HG03139 (cell line): Measurements from ENCODE around the gene LITAF.
"Not testable (repeated sequence)": the region's sequence is repeated elsewhere in the genome, so short reads cannot be mapped to it uniquely, and the experiment has no call there.

ENCODE experiments used
- ATAC-seq: cut with Tn5 transposase; IDR thresholded peaks from one replicate; pipeline ENCODE4 v1.9.1; 2021; ENCODE audit not compliant: unreplicated experiment

Gene LITAF

DNA sequence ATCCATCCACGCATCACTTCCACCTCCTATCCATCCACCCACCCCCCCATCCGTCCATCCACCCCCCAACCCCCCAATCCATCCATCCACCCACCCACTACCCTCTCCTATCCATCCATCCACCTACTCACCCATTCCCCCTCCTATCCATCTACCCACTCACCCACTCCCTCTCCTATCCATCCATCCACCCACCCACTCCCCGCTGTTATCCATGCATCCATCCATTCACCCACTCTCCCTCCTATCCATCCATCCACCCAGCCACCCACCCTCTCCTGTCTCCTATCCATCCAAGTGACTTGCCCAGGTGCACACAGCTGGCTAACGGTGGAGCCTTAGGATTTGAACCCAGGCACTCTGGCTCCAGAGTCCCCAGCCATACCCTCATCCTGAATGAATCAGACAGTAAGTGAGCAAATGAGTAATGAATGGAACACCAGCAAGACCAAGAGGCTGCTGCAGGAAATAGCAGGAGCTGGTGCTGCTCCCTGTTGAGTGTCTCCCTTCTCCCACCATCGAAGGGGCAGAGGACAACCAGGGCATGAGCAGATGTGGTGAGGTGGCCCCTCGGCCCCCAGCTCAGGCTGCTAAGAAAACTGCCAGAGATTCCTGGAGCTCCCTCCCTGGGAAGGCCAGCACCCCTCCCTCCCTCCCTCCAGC, 62.5 kb downstream of the LITAF start:
- no peak for ATAC-seq

DNA sequence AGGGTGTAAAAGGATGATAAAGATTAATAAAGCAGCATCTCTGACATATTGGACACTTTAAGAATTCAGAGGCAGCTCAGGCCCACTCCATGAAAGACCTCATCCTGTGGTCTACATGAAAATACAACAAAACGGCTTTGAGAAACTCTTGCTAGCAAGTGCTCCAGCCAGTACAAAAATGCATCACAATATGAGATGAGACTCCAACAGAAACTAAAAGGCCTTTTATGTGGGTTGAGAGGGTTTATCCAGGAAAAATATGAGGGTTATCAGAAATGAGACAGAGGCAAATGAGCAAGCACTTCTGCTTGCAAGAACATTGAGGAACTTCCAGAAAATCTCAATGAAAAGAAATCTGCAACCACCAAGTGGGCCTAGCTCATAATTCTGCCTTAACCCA, 65.7 kb downstream of the LITAF start:
- ATAC-seq, result no peak

DNA sequence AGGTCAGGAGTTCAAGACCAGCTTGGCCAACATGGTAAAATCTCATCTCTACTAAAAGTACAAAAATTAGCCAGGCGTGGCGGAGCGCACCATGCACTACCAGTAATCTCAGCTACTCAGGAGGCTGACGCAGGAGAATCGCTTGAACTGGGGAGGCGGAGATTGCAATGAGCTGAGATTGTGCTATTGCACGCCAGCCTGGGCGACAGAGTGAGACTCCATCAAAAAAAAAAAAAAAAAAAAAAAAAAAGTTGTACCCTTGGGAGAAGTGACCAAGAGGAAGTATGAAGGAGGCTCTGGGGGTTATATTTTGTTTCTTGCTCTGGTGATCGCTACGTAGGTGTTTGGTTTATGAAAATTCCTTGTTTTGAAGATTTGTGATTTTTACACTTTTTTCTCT, 66.3 kb downstream of the LITAF start:
- no peak for ATAC-seq

DNA sequence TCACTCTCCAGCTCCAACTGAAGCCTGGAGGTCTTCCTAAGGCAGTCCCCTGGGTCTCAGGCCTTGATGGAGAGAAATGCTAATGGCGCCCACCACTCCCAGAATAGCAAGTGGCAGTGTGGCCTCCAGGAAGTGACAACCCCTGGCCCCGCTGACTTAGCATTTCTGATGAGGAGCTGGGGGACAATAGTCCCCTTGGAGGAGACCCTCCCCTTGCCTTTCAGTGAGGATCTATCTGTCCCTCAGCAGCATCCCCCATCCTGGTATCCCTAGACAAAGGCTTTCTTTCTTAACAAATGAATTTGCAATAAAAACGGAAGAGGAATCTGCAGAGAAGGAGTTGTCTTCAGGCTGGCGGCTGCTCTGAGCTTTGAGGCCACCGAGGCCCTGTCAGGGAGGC, 68.8 kb downstream of the LITAF start:
- ATAC-seq, result no peak

DNA sequence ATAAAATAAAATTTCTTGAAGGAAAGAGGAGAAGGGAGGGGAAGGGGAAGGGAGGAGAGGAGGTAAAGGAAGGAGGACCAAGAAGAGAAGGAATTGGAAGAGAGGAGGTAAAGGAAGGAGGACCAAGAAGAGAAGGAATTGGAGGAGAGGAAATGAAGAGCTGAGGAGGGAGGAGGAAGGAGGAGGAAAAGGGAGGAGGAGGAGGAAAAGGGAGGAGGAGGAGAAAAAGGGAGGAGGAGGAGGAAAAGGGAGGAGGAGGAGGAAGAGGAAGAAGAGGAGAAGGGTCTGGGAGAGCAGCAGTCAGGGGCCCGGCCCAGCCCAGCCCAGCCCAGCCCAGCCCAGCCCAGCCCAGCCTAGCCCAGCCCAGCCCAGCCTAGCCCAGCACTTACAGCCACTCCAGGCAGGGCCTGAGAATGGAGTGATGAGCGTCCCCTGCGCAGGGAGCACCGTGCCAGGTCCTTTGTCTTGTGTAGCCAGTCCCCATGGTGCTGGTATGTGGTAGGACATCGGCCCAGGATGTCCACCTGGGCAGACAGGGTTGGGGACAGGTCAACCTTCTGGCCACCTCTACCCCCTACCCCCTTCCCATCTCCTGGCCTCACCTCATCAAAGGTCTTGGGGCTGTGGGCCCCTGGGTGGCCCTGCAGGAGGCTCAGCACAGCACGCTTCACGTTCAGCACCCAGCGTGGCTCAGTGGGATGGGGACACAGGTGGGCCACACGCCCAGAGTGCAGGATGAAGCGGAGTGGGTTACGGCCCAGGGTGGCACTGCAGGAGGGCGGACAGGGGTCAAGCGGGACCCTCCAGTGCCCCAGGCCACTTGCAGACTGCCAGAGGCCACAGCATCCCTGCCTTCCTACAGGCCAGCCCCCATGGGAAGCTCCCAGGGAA, 70.9 kb downstream of the LITAF start:
- no peak for ATAC-seq

DNA sequence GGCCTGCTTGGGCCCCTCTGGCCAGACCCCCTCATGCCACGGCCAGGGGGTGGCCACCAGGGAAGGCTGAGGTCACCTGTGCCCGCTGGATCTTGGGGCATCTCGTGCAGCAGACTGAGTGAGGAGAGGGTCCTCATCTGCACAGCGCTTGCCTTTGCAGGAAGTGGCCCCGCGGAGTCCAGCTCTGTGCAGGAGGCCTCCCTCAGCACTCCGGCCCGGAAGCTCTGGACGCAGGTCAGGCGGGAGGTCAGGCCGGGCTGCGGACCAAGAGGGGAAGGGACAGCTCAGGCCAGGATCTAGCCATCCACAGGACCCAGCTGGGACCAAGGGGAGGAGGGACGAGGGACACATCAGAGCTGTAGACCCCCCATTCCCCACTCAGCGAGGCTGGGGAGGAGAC, 72.4 kb downstream of the LITAF start:
- no peak for ATAC-seq

DNA sequence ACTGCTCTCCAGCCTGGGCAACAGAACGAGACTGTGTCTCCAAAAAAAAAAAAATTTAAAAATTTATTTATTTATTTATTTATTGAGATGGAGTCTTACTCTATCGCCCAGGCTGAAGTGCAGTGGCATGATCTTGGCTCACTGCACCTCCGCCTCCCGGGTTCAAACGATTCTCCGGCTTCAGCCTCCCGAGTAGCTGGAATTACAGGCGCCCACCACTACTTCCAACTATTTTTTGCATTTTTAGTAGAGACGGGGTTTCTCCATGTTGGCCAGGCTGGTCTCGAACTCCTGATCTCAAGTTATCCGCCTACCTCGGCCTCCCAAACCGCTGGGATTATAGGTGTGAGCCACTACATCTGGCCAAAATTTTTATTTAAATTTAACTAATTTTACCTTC, 73.4 kb downstream of the LITAF start:
- ATAC-seq, result not testable (repeated sequence)

DNA sequence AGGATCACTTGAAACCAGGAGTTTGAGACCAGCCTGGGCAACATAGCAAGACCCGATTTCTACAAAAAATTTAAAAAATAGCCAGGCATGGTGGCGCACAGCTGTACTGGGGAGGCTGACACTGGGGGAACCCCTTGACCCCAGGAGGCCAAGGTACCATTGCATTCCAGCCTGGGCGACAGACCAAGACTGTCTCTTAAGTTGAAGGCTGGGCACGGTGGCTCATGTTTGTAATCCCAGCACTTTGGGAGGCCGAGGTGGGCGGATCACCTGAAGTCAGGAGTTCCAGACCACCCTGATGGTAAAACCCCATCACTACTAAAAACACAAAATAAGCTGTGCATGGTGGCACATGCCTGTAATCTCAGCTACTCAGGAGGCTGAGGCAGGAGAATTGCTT, 74.9 kb downstream of the LITAF start:
- no peak for ATAC-seq

DNA sequence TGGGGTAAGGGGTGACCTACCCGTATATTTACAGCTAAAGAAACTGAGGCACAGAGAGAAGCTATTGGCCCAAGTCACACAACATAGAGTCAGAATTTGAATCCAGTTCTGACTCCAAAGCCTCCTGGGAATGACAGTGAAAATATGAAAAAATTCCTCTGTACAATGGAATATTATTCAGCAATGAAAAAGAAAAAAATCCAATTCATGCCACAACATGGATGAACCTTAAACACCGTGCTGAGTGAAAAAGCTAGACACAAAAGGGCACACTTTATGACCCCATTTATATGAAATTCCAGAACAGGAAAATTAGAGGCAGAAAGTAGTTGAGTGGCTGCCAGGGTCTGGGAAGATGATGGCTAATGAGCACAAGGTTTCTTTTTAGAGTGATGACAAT, 75.4 kb downstream of the LITAF start:
- ATAC-seq, result no peak

DNA sequence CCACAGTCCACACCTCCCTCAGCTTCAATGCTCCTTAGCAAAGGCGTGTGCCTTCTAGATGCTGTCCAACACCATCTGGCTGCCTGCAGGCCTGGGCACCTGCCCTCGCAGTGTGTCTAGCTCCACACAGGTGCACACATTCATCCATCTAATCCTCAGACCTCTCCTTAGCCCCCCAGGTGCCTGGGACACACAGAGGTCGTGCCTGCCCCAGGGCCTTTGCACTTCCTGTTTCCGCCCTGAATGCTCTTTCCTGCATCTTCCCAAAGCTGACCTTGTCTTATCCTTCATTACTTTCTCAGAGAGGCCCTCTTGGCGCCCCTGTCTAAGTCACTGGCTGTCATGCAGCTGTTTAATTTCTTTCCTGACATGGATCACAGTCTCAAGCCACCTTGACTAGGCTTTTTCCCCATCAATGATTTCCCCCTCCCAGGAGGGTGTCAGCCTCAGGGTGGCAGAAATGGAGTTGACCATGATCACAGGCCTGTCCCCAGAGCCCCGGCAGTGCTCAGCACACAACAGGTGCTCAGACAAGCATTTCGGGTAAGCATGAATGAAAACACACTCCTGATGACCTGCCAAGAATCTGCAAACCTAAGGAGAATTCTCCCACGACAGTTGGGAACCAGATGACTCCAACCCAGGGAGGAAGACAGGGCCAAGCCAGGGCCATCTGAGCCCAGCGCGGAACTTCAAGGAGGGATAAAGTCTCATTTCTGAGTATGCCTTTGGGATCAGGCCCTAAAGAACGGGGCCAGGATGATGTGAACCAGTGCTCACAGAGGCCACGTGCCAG, 76.3 kb downstream of the LITAF start:
- no peak for ATAC-seq

DNA sequence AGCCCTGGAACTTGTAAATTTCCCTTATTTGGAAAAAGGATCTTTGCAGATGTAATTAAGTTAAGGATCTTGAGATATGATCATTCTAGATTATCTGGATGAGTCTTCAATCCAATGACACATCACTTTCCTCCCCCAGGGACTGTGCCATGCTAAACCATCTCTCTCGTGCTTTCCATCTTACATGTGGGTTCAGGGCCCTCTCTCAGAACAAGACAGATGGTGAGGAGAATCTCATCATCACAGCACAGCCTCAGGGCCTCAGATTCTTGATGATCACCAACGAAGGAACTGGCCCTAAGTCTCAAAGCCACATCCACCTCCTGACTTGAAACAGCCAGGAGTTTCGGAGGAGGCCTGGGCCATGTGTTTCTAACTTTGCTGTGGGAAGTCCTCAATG, 78.7 kb downstream of the LITAF start:
- no peak for ATAC-seq

DNA sequence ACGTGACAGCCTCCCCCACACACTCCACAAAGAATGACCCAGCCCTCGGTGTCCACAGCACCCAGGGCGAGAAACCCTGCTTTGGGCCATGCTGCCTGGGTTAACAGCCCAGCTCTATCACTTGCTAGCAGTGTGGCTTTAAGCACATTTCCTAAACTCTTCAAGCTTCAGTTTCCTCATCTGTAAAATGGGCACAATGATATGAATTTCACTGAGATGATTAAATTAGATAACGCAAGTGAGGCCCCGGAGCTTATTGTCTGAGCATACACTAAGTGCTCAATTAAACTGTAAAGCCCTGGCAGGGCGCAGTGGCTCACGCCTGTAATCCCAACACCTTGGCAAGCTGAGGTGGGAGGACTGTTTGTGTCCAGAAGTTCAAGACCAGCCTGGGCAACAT, 79.4 kb downstream of the LITAF start:
- no peak for ATAC-seq

DNA sequence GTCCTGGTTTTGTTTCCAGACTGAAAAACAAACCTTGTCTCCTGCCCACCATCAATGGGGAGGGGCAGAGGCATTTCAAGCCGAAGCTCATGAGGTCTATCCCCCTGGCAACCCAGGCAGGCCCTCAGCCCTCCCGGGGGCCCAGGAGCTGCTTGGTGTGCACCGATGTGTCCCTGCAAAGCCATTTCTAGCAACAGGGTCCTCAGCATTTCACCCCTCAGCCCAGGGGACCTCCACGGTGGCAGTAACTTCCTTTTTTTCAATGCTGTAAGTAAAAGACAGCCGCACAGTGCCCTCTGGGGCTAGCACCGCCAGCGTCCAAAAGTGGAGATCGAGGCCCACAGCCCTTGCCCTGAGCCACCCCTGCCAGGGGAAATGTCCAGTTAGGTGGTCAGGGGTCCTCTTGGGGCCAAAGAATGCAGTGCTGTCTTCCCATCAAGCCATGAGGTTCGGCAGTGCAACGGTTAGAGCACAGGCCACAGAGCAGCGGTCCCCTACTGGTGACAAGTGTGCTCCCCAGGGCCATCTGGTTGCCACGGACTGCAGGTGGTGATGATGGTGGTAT, 79.9 kb downstream of the LITAF start:
- no peak for ATAC-seq

DNA sequence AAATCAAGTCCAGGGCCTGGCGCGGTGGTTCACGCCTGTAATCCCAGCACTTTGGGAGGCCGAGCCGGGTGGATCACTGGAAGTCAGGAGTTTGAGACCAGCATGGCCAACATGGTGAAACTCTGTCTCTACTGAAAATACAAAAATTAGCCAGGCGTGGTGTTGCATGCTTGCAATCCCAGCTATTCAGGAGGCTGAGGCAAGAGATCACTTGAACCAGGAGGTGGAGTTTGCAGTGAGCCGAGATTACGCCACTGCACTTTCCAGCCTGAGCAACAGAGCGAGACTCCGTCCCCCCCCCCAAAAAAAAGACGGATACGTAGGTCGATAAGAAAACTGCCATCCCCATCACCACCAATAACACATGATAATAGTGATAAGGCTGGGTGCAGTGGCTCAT, 82.5 kb downstream of the LITAF start:
- ATAC-seq, result not testable (repeated sequence)

DNA sequence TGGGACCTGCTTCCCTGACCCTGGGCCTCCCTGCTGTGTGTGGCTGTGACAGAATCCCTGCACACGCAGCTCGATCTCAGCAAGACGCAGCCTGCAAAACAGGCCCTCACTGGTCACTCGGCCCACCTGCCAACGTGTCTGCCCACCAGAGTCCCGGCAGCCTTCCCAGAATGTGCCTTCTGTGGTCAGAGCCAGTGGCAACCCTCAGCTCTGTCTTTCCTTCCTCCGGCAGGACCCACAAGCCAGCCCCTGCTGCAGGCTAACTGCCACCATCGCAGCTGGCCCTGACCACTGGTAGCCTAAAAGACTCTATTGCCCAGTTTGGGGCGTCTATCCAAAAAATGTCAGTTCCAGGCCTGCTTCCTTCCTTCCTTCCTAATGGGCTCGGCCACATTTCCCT, 83.2 kb downstream of the LITAF start:
- no peak for ATAC-seq

DNA sequence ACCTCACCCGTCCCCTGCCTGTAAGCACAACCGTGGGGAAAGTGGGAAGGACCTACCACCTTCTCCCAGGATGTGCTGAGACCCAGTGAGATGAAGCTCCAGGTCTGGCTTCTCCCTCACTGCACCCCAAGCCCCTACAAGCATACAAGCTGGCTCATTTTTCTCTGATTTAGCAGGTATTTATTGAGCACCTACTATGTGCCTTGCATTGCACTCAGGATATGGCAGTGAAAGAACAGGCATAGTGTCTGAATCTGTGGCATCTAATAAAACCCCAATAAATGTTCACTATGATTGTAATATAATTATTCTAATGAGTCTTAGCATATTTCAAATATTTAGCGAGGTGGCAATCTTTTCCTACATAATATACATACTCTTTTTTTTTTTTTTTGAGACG, 84.5 kb downstream of the LITAF start:
- ATAC-seq, result no peak

DNA sequence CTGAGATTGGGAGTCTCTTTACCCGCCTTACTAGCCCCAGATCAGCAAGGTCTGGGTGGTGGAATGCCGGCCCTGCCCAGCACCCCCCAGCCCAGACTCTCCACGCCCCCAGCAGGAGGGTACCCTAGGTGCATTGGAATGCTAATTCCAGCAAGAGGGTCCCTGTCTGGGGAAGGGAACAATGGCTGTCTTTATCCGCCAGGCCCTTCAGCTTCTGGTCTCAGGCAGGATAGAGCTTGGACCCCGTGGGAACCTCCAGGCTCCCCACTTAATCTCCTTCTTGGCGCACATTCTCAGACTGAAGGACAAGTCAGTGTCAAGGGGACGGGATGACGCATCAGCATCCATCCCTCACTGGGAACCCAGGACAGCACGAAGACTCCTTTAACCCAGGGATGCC, 85.1 kb downstream of the LITAF start:
- no peak for ATAC-seq

DNA sequence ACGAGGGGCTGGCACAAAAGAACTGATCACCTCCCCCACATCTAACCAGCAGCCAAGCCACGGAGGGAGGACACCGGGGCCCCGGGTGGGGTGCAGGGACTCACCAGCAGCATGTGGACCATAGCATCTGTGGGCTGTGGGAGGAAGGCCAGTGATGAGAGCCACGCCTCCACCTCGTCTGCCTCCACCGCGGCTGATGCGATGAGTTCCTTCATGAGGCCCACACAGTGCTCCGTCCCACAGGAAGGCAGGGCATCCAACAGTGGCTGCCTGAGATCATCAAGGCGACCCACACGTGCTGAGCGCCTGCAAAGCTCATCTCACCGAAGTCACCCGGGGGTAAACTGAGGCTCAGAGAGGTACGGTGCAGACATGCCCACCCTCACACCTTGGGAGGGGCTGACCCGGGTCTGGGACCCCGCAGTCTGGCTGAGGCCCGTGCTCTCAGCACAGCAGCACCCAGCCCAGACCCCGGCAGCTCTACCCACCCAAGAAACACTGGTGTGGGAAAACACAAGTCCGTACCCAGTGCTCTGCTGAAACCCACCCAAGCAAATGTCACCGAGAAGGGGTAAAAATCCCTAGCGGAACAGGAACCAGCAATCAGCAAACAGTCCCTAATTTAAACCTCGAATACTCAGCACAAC, 85.9 kb downstream of the LITAF start:
- ATAC-seq, result no peak

DNA sequence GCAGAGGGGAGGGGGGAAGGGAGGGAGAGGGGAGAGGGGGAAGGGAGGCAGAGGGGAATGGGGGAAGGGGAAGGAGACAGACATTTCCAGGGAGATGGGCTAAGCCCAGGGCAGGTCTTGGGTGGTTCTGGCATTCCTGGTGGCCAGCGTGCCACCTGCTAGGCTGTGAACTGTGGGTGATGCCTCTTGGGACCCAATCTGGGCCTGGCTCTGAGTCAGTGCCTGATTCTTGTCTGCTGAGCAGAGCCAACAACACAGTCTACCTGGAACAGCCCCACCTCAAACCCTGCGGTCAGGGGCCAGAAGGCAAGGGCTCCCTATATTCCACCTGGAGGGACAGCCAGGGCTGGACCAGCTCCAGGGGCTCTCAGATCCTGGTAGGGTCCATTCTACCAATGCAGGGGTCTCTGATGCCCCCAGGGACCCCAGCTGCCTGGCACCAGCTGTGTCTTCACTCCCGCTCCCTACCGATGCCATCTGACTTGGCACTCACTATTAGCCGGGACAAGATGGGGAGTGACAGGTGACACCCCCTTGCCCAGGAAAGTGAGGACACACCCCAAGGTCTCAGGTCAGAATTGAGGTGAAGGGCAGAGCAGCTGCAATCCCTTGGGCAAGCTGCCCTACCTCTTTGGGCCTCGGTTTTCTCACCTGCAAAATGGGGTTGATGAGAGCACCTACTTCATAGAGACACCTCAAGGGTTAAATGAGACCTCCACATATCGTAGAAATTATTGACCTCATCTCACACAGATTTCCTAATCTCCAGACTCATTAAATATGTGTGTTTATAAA, 87.2 kb downstream of the LITAF start:
- ATAC-seq, result no peak

DNA sequence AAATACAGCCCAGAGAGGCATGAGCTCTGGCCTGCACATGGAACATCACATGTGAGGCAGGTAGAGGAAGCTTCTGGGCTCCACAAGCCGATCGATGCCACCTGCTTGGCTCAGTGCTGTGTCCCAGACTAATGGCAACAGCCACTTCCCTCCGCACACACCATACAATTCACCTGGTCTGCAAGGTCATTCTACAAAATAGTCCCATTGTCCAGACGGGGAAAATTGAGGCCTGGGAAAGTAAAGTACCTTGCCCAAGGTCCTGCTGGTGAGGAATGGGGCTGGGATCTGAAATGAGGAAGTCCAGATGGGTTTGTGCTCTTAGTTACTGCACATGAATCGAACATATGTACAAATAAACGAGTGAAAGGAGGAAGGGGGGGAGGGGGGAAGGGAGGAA, 88.0 kb downstream of the LITAF start:
- ATAC-seq, result no peak
